Measurements from ENCODE around the gene FIBCD1.

The FIBCD1 gene

DNA sequence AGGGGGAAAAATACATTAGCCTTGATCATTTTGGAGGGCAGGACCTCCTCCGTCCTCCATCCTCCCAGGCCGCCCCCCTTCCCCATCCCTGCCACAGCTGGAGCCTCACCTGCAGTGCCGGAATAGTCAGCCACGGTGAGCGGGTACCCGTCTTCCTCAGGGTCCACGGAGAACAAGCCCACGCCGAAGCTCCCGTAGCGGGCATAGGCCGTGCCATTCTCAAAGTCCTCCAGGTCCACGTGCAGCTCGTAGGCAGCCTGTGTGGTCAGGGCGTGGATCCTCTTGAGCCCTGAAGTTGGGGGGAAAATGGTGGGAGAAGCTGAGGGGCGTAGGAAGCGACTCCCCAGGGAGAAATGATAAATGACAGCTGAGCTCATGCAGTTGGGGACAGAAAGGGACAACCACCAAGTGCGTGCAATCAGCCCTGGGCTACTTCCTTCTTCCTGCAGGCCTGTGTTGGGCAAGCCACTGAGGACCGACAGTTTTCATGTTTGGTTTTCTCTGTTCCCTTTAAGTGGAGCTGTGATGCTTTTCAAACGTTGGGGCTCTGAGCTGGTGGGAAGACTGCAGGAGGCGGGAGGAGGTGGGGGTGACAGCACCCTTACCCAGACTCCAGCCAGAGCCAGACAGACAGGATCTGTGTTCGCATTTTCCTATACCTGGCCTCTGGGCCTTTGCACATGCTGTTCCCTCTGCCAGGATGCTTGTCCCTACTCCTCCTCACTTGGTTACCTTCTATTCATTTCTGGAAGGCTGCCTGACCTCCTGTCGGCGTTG lies 33.7 kb downstream of the FIBCD1 start:
- DNase-seq, result no peak

DNA sequence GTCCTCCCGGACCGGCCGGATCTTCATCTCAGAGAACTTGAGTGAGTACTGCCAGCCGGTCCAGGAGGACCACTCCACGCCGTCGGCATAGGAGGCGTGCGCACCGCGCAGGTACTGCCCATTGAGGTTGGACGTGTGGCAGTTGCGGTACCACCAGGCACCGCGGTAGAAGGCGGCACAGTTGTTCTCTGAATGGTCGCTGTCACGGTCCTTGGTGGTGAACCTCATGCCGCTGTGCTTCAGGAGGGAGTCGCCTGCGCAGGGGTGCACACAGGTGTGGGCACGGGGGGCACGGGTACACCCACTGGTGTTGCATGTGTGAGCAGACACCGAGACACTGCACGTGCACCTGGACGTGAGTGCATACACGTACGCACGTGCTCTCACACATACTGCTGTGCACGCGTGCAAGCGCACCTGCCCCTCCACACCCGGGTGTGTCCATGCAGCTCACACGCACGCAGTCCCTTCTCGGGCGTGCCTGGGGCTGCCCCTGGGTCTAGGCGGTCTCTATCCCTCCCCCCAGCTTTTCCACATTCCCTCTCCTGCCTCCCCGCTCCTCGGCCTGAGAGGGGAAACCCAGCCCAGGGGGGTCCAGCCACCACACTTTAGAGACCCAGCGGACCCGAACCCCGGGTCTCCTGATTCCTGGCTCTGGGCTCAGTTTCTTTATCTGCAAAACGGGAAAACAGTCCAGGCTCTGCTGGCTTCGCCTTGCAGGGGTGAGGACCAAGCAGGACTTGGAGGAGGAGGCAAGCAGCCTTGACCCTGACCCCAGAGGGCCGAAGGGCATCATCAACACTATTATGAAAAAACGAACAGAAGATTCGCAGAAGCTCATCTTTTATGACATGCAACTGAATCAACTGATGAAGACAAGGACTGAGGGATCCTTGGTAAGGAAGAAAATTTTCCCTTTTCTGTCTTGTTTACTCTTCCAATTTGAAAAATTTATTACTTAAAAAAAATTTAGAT lies 34.7 kb downstream of the FIBCD1 start:
- DNase-seq, result no peak

DNA sequence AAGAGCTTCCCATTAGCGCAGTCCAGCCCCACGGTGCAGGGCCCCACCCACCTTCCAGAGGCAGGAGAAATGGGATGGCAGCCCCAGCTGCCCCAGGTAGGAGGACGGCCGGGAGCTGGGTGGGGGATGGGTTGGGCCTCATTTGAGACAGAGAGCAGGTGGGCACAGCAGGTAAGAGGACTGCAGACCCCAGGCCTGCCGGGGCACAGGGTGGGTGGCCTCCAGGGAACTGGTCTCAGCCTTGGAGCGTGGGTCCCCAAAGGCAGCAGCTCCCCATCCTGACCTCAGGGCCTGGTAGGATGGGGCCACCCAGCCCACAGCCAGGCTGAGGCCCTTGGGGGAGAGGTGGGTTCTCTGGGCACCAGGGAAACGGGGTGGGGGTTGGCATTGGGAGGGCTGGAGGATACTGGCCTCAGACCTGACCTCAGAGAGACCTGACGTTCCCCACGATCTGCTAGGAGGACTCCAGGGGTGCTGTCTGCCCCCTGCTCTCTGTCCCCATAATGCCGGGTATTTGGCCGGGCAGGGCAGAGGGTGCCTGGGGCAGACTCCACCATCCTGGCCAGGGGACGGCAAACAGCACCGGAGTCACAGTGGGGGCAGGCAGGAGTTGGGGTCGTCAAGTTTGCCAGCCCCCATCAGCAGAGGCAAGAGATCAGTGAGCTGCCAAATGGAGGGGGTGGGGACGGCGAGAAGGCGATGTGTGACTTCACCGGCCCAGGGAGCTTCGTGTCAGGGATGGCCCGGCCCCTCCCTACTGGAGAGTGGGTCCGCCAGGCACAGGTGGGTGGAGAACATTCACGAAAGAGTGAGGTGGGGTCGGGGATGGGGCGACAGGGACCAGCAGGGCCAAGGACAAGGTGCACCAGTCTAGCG lies 35.6 kb downstream of the FIBCD1 start:
- DNase-seq, result no peak

DNA sequence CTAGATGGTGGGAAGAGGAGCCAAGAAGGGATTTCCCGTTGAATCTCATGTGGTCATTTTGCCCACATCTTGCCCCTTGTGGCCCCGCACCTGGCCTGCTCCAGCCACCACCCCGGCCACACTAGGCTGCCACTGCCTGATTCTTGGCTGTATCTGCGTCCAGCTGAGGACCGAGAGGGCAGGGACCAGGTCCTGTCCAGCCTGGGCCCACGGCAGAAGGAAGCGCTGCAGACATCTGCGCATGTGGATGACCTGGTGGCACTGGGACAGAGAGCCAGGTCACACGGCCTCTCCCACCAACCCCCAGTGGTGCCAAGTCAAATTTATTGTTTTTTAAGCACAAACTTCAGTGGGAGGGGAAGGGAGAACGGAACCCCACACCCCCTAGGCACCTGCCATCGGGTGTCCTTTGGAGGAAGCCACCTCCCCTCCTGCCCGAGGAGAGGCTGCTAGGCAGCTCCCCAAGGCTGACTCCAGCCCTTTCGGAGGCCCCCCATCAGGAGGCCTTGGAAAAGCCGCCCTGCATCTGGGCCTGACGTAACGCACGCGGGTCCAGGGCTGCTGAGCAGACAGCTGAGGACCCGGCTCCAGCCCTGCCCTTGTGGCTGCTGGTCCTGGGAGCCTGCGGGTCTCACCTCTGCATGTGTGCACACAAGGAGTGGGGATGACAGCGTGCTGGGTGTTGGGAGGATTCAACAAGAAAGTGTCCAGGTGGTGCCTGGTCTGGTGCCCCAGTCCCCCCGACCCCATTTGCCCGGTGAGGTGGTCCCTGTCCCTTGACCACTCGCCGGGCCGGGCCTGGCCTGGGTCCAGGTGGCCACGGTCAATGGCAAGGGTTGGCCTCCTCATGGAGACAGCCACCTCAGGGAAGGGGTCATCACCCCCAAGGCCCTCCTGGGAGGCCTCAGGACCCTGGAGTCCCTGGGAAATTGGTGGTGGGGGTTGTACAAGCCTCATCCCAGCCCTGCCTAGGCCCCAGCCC lies 36.6 kb downstream of the FIBCD1 start:
- no peak for DNase-seq

DNA sequence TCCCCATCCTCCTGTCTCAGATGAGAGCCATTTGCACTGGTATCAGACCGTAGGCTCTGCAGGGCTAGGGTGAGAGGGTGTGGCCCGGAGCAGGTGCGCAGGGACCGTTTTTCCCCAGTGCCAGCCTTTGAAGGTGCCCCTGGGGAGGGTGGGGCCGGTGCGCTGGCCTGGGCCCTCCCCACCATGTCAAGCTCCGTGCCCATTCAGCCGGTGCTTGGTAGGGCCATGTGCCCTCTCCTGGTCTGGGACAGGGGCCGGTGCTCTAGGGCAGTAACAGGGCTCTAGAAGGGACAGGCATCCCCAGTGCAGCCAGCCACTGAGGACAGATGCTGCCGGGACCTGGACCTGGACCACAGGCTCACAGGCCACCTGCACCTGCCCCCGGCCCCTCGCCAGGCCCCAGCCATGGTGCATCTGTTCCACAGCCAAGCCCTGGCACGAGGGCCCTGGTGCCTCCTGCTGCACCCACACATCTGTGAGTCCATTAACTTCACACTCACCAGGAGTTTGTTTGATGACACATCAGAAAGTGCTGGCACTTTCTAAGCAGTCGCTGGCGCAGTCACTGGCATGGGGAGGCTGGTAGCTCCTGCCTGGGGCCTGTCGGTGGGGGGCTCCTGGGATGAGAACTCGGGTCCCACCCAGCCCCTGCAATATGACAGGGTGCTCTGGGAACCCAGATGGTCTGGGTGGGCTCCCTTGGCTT lies 37.4 kb downstream of the FIBCD1 start:
- DNase-seq, result no peak

DNA sequence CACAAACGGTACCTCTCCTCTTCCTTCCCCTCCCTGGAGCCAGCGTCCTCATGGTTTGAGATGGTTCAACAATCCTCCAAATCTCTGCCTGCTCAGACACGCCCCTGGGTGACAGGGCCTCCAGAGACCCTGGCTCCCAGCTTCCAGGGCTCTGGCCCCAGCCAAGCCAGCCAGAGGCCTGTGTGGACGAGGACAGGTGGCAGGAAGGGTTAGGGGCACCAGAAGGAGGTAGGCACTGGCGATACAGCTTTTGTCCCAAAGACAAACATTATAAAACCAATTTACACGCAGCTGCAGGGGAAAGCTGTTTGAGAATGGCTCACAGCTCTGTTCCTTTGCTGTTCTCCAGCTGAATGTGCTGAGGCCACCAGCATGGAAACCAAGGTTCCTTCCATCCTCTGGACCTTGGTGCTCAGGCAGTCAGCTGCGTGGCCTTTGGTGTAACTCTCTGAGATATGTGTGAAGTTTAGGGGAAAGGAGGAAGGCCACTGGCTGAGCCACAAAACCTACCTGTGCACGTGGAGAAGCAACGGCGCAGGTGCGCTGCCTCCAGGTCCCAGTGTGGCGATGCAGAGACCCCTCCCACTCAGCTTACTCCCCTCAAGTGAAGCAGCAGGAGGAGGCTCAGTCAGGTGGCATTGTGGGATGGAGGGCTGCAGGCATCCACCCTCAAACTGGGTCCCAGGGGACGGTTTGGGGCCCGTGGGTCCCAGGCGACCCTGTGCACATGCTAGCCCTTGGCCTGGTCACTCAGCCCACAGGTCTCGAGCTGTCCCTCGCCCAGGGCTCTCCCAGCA lies 38.1 kb downstream of the FIBCD1 start:
- DNase-seq, result no peak

DNA sequence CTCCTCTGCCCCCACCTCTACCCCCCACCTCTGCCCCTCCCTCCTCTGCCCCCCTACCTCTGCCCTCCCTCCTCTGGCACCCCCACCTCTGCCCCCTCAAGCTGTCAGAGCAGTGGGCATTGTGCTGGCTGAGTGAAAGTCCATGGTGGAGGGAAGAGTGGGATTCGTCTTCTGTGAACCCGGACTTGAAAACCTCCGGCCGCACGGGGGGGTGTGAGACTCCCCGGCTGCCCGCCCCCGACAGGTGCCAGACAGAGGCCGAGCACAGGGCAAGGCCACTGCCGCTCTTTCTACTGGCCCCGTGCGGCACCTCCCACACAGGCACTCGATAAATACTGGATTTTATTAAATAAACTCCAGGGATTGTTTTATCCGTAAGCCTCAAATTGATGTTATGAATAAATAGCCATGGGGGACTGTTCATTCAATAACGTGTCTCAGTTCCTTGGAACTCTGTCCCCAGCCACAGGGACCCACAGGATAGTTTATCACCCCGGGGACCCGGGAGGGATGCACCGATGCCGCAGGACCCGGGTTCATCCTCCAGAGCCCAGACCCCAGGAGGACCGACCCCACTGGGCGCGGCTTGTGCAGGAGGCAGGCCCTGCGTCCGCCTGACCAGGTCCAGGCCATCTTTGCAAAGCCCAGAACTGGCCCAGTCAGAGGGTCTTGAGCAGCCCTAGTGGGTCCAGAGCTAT lies 39.8 kb downstream of the FIBCD1 start:
- DNase-seq, result no peak

DNA sequence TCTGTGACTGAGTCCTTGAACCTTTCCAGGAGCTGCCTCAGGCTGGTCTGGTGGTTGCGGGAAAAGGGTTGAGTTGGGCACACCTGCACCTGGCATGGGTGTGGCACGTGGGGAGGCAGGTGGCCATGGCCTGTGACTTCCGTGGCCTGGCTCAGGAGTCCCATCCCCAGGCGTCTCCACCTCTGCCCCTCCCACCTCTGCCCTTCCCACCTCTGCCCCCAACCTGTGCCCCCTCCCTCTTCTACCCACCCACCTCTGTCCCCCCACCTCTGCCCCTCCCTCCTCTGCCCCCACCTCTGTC lies 40.5 kb downstream of the FIBCD1 start:
- DNase-seq, result no peak

DNA sequence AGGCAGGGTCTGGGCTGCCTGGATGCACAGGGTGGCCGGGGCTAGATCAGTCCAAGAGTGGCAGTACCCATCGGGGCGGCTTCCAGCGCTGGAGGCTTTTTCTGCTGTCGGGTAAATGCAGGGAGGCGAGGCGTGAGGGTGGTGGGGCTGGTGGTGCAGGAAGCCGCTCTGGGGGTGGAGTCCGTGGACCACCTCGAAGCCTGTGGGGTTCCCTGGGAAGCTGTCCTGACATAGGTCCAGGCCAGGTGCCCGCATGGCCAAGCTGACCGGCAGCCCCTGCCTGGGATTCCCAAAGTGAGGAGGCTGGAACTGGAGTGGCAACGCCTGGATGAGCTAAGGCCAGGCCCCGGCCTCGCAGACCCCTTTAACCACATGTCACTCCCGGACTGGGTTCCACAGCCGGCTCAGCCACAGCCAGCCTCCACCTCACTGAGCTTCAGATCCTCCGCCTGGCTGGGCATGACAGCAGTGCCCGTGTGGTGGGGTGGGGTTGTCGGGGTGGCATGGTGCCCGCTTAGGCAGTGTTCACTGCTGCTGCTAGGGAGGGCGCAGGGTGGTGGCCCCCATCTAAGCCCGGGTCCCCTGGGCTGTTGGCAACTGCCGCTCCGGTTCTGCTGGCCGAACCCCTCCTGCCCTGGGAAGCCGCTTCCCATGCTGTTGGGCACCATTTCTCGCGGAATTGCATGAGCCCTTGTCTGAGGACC lies 41.0 kb downstream of the FIBCD1 start:
- DNase-seq, result no peak

DNA sequence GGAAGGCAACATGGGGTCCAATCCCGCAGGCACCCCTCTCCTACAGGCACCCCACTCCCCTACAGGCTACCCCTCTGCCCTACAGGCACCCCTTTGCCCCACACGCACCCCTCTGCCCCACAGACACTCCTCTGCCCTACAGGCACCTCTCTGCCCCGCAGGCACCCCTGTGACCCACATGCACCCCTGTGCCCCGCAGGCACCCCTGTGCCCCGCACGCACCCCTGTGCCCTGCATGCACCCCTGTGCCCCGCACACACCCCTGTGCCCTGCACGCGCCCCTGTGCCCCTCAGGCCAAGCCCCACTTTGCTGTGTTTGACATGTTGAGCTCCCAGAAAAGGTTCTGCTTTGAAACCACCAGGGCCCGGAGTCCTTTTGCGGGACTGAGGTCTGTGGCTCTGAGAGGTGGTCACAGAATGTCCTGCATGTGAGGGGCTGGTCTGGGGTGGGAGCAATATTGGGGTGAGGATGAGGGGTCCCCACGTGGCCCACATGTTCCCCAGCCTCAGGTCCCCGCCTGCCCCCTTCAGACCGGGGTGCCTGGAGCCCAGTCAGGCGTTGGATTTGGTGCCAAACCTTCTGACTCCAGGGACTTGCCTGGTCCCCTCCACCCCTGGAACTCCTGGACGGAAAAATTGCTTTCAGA lies 41.8 kb downstream of the FIBCD1 start:
- no peak for DNase-seq

DNA sequence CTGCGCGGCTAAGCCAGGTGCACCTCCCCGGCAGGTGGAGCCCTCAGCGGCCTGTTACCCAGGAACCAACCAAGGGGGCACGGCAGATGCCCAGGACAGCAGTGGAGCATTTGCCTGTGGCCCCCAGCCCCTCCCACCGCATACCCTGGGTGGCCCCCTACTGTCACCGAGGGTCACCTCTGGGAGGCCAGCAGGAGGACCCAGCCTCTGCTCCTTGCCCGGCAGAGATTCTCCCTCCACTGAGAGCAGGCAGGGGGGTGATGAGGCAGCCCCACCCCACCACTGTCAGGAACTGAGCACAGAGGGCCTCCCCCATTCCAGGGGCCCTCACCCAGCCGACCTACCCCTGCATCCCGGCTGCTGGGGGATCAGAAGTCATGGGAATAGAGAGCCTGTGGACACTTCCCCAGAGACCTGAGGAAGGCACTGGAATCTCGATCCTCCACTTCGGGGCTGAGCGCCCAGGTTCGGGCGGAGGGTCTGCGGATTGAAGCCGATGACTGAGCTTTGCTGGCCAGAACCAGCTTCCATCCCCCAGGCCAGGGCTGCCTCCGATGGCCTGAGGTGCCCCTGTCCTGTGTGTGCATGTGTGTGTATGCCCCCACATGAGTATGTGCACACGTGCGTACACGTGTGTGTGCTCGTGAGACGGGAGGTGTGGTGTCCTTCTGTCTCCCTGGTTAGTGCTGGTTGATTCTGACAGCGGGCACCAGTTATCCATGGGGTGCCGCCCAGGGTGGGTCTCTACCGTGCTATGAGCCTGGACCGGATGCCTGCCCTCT lies 42.6 kb downstream of the FIBCD1 start, which contains the start of gene QRFP:
Gene QRFP (minus strand): TSS at position 580 of the 782 bp plus-strand sequence. CDS start 2,974 bp downstream, outside the sequence.
- DNase-seq, result no peak

DNA sequence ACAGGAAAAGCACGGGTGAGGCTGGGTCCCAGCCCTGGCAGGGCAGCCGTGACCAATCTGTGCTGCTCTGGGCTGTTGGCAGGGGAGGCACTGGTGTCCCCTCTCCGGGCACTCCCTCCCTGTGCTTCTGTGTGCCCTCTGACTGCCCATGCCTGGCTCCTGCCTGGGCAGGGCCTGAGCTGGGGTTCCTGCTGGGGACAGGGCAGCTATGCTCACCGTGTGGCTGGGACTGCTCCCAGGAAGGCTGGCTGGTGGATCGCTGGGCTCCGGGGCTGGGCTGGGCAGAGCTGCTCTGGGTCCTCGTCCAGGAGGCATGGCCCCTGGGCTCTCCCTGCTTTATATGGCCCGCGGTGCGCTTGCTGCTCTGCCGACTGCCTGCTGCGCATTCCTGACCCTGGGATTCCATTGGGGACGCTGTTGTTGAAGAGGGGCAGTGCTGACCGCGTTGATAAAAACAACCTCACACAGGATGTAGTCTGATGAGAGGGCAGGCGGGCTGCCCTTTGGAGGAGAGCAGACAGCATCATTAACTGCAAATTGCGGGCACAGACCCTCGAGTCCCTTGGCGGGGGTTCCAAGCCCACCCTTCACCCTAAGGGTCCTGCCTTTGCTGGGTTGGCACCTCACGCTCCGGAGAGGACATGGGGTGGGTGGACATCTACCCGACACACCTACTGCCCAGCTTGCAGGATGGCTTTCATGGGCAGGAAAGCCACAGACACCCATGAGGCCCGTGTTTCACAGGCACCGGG lies 43.4 kb downstream of the FIBCD1 start:
- DNase-seq, result no peak

DNA sequence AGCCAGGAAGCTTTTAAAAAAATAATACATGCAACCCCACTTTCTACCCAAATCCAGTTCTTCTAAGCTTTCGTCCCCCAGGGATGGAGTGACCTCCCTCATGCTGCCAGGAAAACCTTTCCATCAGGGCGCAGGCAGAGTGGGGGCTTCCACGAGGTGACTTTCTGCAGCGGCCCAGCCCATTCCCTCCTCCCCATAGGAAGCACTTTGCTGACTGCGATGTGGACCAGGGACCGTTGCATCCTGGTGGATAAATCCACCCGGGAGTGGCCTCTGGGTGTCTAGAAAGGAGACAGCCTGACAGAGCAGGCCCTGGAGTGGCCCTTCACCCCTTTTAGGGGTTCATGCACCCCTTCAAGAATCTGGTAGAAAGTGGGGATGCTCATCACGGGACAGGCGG lies 44.0 kb downstream of the FIBCD1 start:
- DNase-seq, result no peak

DNA sequence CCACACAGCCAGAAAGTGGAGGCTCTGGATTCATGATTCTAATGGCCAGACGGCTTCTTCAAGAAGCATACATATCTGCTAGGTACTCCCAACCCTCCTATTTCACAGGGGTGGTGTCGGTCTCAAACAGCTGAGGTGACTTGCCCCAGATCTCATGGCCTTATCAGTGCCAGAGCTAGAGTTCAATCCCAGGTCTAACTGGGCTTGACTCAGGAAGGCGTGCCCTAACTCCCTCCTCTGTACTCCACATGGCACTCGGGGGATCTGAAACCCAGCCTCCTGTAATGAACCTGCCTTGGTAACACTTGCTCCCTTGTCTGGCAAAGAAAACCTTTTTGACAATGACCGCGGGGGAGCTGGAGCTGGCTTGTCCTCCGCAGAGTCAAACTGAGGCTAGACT lies 44.5 kb downstream of the FIBCD1 start:
- DNase-seq, result no peak

DNA sequence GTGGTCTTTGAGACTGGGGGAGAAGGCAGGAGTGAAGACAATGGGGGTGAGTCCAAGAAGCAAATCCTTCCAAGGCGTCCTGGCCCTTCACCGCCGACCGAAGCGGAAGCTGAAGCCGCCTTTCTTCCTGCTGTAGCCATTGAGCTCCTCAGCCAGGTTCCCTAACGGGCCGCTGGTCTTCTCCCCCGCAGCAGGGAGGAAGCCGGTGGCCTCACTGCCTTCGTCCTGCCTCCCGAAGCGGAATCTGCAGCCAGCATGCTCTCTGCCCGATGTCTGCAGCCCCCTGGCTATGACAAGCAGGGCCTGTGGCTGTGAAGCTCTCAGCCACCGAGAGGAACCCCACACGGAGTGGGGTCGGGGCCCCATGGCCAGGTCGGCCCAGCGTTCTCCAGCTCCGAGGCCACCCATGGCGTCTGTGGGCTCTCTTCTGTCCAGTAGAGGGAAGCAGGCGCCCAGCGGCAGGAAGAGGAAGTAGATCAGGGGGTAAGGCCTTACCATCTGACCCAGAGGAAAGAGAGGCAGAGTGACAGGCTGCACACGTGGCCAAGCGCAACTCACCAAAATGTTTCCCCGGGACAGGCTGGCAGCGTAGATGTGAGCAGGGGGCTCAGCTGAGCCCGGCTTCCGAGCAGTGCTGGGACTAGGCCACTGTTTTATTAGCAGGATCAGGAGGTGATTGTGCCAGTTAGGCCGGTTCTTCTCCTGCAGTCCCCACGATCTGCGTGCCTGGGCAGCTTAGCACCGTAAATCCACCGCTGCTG lies 45.5 kb downstream of the FIBCD1 start:
- DNase-seq, result no peak

Data from activated CD4-positive, CD25-positive, alpha-beta regulatory T cell treated with anti-CD3 and anti-CD28 coated beads, Interleukin-2, amount 50 U/mL, for 72 hours (primary cell).